Measurements from ENCODE around the gene ELOVL6. TPM values are rescaled to one million over a fixed set of nuclear protein-coding genes. Genes with fewer than 3 reads are reported as not detected.

ELOVL6 gene
- total and polyA plus RNA-seq, 7 donors, result 1.2 to 43.6 (median 4.7) TPM

DNA sequence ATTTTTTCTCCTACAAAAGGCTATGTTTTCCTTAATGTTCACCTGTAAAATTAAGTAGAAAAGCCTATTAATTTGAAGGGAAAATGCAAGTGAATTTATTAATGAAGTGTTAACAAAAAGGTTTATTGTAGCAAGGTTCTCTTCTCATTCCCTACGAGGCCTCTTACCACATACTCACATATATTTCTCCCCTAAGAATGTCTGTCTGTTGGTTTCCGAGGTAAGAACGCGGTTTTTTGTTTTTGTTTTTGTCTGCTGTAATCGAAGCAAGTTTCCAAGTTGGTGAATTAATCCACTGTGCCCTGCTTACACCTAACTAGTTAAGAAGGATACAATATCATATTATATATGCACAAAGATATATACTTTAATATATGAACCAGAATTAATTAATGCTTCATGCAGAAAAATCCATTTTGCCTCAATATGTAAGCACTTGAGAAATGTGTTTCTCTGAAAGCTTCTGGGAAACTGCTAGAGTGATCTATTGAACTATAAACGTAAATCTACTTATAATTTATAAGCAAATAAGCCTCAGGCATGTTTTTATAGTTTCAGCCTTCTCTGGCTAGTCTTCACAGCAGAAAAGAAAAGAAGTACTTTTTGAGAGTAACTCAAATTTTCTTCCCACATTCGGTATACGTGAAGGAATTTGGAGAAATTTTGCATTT, 164.9 kb downstream of the ELOVL6 start:
- no peak overlapping the region for H3K27ac ChIP-seq
- H3K27me3 ChIP-seq, result no peaks in the 10 kb centered on the region
- no peak for DNase-seq
- H3K36me3 ChIP-seq, result no peaks in the 10 kb centered on the region
- intact Hi-C loops (cut with DNase I), result no loop called here
- TF ChIP-seq POLR2AphosphoS5 (IDR thresholded peaks at IDR 0.05) (no peak), EP300 (IDR thresholded peaks at IDR 0.05) (no peak), POLR2A (IDR thresholded peaks at IDR 0.05) (no peak)
- TF ChIP-seq, protein P1, sequence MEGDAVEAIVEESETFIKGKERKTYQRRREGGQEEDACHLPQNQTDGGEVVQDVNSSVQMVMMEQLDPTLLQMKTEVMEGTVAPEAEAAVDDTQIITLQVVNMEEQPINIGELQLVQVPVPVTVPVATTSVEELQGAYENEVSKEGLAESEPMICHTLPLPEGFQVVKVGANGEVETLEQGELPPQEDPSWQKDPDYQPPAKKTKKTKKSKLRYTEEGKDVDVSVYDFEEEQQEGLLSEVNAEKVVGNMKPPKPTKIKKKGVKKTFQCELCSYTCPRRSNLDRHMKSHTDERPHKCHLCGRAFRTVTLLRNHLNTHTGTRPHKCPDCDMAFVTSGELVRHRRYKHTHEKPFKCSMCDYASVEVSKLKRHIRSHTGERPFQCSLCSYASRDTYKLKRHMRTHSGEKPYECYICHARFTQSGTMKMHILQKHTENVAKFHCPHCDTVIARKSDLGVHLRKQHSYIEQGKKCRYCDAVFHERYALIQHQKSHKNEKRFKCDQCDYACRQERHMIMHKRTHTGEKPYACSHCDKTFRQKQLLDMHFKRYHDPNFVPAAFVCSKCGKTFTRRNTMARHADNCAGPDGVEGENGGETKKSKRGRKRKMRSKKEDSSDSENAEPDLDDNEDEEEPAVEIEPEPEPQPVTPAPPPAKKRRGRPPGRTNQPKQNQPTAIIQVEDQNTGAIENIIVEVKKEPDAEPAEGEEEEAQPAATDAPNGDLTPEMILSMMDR (IDR thresholded peaks at IDR 0.05), result no peak
- no peak overlapping the region for H3K4me3 ChIP-seq
- H3K4me1 ChIP-seq, result no peaks in the 10 kb centered on the region
- WGBS, 2 donors, result 47 to 80% methylated on average over 8 of the region's 8 CpGs
- no peaks in the 10 kb centered on the region for H3K9me3 ChIP-seq

DNA sequence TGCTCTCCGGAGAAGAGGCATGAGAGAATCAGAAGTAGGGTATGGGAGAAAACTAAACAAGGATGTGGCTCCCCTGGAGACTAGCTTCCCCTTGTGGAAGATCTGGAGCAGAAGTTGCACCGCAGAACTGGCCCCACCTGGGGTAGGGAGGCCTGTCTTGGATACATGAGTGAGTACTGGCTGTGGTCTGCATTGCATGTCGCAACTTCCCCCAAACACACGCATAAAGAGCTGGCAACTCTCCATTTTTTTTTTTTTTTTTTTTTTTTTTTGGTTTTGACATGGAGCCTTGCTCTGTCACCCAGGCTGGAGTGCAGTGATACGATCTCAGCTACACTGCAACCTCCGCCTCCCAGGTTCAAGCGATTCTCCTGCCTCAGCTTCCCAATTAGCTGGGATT, 165.8 kb downstream of the ELOVL6 start:
- H3K27ac ChIP-seq, result no peak overlapping the region
- TF ChIP-seq POLR2A (IDR thresholded peaks at IDR 0.05), result no peak
- TF ChIP-seq, protein P1 (IDR thresholded peaks at IDR 0.05), result no peak
- H3K9me3 ChIP-seq, result no peaks in the 10 kb centered on the region
- no peaks in the 10 kb centered on the region for H3K27me3 ChIP-seq
- WGBS, 2 donors, result 66 to 89% methylated on average over 7 of the region's 7 CpGs
- H3K4me1 ChIP-seq, result no peaks in the 10 kb centered on the region
- DNase-seq, result peak; percentile 71
- intact Hi-C loops (cut with DNase I), result no loop called here
- H3K36me3 ChIP-seq, result no peaks in the 10 kb centered on the region
- no peak overlapping the region for H3K4me3 ChIP-seq

DNA sequence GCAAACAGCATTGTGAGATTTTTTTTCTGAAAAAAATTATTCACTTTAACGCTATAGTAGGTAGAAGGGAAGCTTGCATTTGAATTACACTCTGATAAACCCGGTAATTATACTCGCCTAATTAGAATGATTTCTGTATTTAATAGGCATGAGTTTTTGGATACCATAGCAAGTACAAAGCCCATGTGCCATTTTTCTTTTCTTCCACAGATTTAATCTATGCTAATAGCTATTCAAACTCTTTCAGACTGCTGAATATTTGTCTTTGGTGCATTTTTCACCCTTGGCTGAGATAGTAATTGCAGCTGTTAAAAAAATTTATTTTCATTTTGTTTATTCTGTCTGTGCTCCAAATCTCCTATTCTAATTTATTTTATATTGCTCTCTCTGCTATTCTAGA, 172.7 kb downstream of the ELOVL6 start:
- no peaks in the 10 kb centered on the region for H3K27me3 ChIP-seq
- H3K4me3 ChIP-seq, result no peak overlapping the region
- no peaks in the 10 kb centered on the region for H3K4me1 ChIP-seq
- intact Hi-C loops (cut with DNase I), result no loop called here
- no peaks in the 10 kb centered on the region for H3K36me3 ChIP-seq
- TF ChIP-seq EP300 (IDR thresholded peaks at IDR 0.05) (no peak), POLR2AphosphoS5 (IDR thresholded peaks at IDR 0.05) (no peak), POLR2A (IDR thresholded peaks at IDR 0.05) (no peak)
- TF ChIP-seq, protein P1 (IDR thresholded peaks at IDR 0.05), result no peak
- no peak for DNase-seq
- no peak overlapping the region for H3K27ac ChIP-seq
- 91 to 94% methylated on average over 3 of the region's 3 CpGs for WGBS, 2 donors
- no peaks in the 10 kb centered on the region for H3K9me3 ChIP-seq

DNA sequence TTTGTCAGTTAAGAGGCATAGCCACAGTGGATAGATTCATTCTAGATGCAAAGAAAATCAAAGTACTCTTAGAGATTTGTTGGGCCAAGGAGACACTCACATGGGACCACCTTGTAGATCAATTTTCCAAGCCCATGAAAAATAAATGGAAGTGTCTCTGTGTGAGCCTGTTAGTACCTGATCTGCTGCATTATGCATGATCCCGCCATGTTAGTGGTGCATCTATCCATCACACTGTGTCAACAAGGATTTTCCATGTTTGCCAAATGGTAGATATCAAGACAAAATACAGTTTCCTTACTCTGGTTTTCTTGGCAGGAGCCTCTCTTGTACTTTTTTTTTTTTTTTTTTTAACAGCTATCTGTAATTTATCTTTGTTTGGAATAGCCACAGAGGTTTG, 173.4 kb downstream of the ELOVL6 start:
- Histone ChIP-seq H3K27me3 (no peaks in the 10 kb centered on the region), H3K9me3 (no peaks in the 10 kb centered on the region), H3K36me3 (no peaks in the 10 kb centered on the region), H3K4me1 (no peaks in the 10 kb centered on the region), H3K4me3 (no peak overlapping the region), H3K27ac (no peak overlapping the region)
- 87 to 96% methylated on average over 1 of the region's 1 CpG for WGBS, 2 donors
- no peak for DNase-seq
- intact Hi-C loops (cut with DNase I), result no loop called here
- TF ChIP-seq EP300 (IDR thresholded peaks at IDR 0.05), result no peak
- TF ChIP-seq POLR2AphosphoS5 (IDR thresholded peaks at IDR 0.05), result no peak
- TF ChIP-seq, protein P1 (IDR thresholded peaks at IDR 0.05), result no peak
- TF ChIP-seq POLR2A (IDR thresholded peaks at IDR 0.05), result no peak

DNA sequence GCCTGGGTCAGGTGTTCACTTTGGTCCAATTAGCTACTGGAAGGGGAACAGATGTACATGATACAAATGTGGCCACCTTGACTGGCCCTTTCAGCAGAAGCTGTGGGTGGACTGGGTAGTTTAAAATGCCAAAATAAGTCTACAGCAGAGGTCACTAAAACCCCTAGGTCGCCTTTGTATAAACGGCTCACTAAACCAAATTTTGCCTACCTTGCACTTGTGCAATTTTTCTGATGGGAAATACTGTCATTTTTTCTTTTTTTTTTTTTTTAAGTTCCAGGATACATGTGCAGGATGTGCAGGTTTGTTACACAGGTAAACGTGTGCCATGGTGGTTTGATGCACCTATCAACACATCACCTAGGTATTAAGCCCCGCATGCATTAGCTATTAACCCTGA, 176.0 kb downstream of the ELOVL6 start:
- Histone ChIP-seq H3K9me3 (no peaks in the 10 kb centered on the region), H3K36me3 (no peaks in the 10 kb centered on the region), H3K27ac (no peak overlapping the region), H3K27me3 (no peaks in the 10 kb centered on the region), H3K4me1 (no peaks in the 10 kb centered on the region), H3K4me3 (no peak overlapping the region)
- WGBS, 2 donors, result 91 to 93% methylated on average over 4 of the region's 4 CpGs
- intact Hi-C loops (cut with DNase I), result no loop called here
- TF ChIP-seq POLR2A (IDR thresholded peaks at IDR 0.05), result no peak
- no peak for DNase-seq
